Activated B cell treated with CpG ODN at 0.5 μM for 24 hours (primary cell): ENCODE results near the gene RGSL1. TPM values are rescaled to one million over a fixed set of nuclear protein-coding genes. Genes with fewer than 3 reads are reported as not detected.

ENCODE experiments used
- ATAC-seq: fragments of 200-7000 bp; cut with Tn5 transposase; one replicate; pipeline ENCODE4 v1.10.0; 2021; ENCODE audit warnings: low read depth, mild to moderate bottlenecking, moderate library complexity
- CTCF ChIA-PET: fragments of 350-600 bp; sonication (Branson Sonifier 250); formaldehyde crosslinking; loops from one replicate; lab custom pipeline; 2021; ENCODE audit warnings: antibody characterized with exemption; lab: Charles Lee
- POLR2A ChIA-PET: fragments of 350-600 bp; sonication (Branson Sonifier 250); formaldehyde crosslinking; loops from one replicate; lab custom pipeline; 2021; ENCODE audit warnings: antibody characterized with exemption; lab: Charles Lee
- DNase-seq: peaks from one replicate; pipeline ENCODE4 v3.0.0; 2022
- H3K27ac Mint-ChIP-seq: one replicate; pipeline ENCODE4 v1.8.0; 2020; ENCODE audit warnings: mixed read lengths
- H3K27me3 Mint-ChIP-seq: one replicate; pipeline ENCODE4 v1.8.0; 2021; ENCODE audit warnings: mixed read lengths
- H3K36me3 Mint-ChIP-seq: one replicate; pipeline ENCODE4 v1.8.0; 2021; ENCODE audit warnings: low read depth, mixed read lengths
- H3K4me1 Mint-ChIP-seq: one replicate; pipeline ENCODE4 v1.8.0; 2021; ENCODE audit warnings: mixed read lengths
- H3K4me3 Mint-ChIP-seq: one replicate; pipeline ENCODE4 v1.8.0; 2020; ENCODE audit warnings: mild to moderate bottlenecking, mixed read lengths
- H3K9me3 Mint-ChIP-seq: one replicate; pipeline ENCODE4 v1.8.0; 2020; ENCODE audit warnings: mixed read lengths
- CTCF ChIP-seq: fragments of 200-600 bp; IDR thresholded peaks from one replicate; pipeline ENCODE4 v1.8.0; 2022; ENCODE audit warnings: antibody characterized with exemption, mild to moderate bottlenecking
- intact Hi-C: fragments of 100-400 bp; cut with micrococcal nuclease; formaldehyde crosslinking; loops from one replicate; pipeline ENCODE4 v1.15.1; 2024
- total RNA-seq: library from RNA; stranded (reverse); gene quantifications from 2 replicates; pipeline ENCODE4 v1.2.3, GENCODE V29; 2022

RGSL1 gene
- total RNA-seq, 1 donor from 2014 or later: not detected

- Mint-ChIP-seq H3K9me3 (peaks cover 4% of the 10 kb centered on the region), H3K36me3 (no peaks in the 10 kb centered on the region), H3K4me1 (no peaks in the 10 kb centered on the region), H3K27me3 (peaks cover 5% of the 10 kb centered on the region), H3K4me3 (no peak overlapping the region), H3K27ac (no peak overlapping the region)
- ChIA-PET CTCF (no interaction called here), POLR2A (no interaction called here)
- intact Hi-C loops: no loop called here
- TF ChIP-seq CTCF: no peak
- no peak for ATAC-seq
- no peak for DNase-seq
These were observed 99.9 kb downstream of the RGSL1 start for GRCh38 chr1:182549811-182550210.

GRCh38 chr1:182552527-182552926 is 102.6 kb downstream of the RGSL1 start:
- ChIA-PET CTCF (no interaction called here), POLR2A (no interaction called here)
- no peaks in the 10 kb centered on the region for H3K27me3 Mint-ChIP-seq
- H3K9me3 Mint-ChIP-seq: peaks cover 4% of the 10 kb centered on the region
- H3K4me1 Mint-ChIP-seq: no peaks in the 10 kb centered on the region
- intact Hi-C loops: no loop called here
- DNase-seq (no peak), ATAC-seq (no peak)
- TF ChIP-seq CTCF: no peak
- H3K36me3 Mint-ChIP-seq: no peaks in the 10 kb centered on the region
- H3K4me3 Mint-ChIP-seq: no peak overlapping the region
- H3K27ac Mint-ChIP-seq: no peak overlapping the region

GRCh38 chr1:182555493-182555892 is 105.5 kb downstream of the RGSL1 start:
- ChIA-PET POLR2A (no interaction called here), CTCF (no interaction called here)
- H3K4me3 Mint-ChIP-seq: no peak overlapping the region
- no peaks in the 10 kb centered on the region for H3K36me3 Mint-ChIP-seq
- no peak for TF ChIP-seq CTCF
- DNase-seq (no peak), ATAC-seq (no peak)
- H3K9me3 Mint-ChIP-seq: peaks cover 4% of the 10 kb centered on the region
- no peak overlapping the region for H3K27ac Mint-ChIP-seq
- intact Hi-C loops: no loop called here
- H3K27me3 Mint-ChIP-seq: no peaks in the 10 kb centered on the region
- H3K4me1 Mint-ChIP-seq: no peaks in the 10 kb centered on the region

GRCh38 chr1:182556279-182556678 is 106.3 kb downstream of the RGSL1 start:
- CTCF ChIA-PET: no interaction called here
- intact Hi-C loops: no loop called here
- no peak for DNase-seq
- Mint-ChIP-seq H3K9me3 (peaks cover 4% of the 10 kb centered on the region), H3K27ac (no peak overlapping the region), H3K4me3 (no peak overlapping the region), H3K27me3 (no peaks in the 10 kb centered on the region), H3K4me1 (no peaks in the 10 kb centered on the region), H3K36me3 (no peaks in the 10 kb centered on the region)
- POLR2A ChIA-PET: no interaction called here
- no peak for ATAC-seq
- TF ChIP-seq CTCF: no peak

GRCh38 chr1:182560392-182560984 is 110.5 kb downstream of the RGSL1 start:
- H3K36me3 Mint-ChIP-seq: no peaks in the 10 kb centered on the region
- H3K27me3 Mint-ChIP-seq: no peaks in the 10 kb centered on the region
- no peak overlapping the region for H3K27ac Mint-ChIP-seq
- H3K4me3 Mint-ChIP-seq: no peak overlapping the region
- ChIA-PET POLR2A (no interaction called here), CTCF (no interaction called here)
- TF ChIP-seq CTCF: no peak
- no peaks in the 10 kb centered on the region for H3K4me1 Mint-ChIP-seq
- ATAC-seq (no peak), DNase-seq (no peak)
- intact Hi-C loops: no loop called here
- H3K9me3 Mint-ChIP-seq: no peaks in the 10 kb centered on the region
